ENCODE measurements around the gene TBX18.
A peak's percentile ranks its signal among the peaks of the same experiment; 100 is the strongest.

TBX18 gene

DNA sequence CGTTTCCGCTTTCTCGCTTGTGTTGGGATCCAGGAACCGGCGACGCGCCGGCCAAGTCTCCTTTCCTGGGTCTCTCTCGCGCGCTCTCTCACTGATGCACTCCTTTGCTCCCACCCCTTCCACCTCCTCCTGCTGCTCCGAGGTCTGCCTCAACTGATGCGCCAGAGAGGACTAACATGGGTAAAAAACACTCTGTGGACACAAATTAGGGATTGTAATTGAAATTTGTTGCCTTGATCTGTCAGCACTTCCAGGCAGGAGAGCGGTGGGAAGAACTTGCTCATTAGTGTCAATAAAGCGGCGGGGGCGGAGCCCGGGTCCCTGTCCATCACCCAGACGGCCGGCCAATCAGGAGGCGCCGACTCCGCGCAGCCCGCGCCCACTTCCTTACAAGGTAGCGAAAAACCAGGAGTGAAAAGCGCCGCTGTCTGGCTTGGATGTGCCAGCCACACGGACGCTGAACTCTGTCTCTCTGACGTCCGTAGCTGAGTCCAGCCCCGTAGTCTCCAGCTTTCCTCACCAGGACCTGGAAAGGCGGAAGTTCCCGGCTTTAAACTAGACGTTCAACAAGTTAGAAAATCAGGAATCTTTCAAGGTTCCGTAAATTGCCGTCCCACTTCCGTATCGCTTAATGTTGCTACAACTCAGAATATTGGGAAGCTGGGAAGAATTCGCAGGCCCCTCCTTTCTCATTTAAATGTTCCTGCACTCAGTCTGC lies at the start of gene TBX18:
Gene TBX18 (minus strand): TSS at position 267 of the 718 bp plus-strand sequence. CDS start 417 bp downstream, outside the sequence.
- Histone ChIP-seq H3K4me1 (ENCODE audit: control insufficient read depth, low read depth, low read length) (peaks cover 11% of the 10 kb centered on the region), H3K4me3 (ENCODE audit: low read length) (peak within 1 kb of the TSS; percentile 78), H3K27ac (ENCODE audit: low read length) (no peak within 1 kb of the TSS), H3K9ac (ENCODE audit: low read length) (no peak within 1 kb of the TSS), H3K27me3 (ENCODE audit: control insufficient read depth, insufficient read depth, low read length) (peaks cover 100% of the 10 kb centered on the region), H3K9me3 (ENCODE audit: control insufficient read depth, low read depth, low read length) (no peaks in the 10 kb centered on the region), H3K36me3 (ENCODE audit: control insufficient read depth, low read depth, low read length) (no peaks in the 10 kb centered on the region)

DNA sequence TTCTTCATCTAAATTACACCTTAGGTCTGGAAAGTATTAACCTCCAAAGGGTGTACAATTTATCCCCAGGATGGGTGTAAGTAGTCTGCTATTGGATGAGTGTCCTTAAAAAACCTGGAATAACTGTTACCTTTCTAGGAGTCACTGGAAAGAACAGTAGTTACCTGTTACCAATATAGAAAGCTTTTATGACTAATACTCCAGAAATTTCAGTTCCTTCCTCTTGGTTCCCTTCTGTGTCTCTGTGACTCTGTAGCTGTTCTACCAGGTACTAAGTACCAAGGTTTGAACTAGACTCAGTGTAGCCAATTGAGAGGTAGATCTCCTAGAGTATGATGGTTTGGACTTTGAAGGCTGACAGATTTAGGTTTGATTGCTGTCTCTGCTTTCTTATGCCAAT lies 47.0 kb upstream of the TBX18 start:
- Histone ChIP-seq H3K9me3 (ENCODE audit: control insufficient read depth, low read depth, low read length) (no peaks in the 10 kb centered on the region), H3K4me3 (ENCODE audit: low read length) (no peak overlapping the region), H3K27ac (ENCODE audit: low read length) (no peak overlapping the region), H3K27me3 (ENCODE audit: control insufficient read depth, insufficient read depth, low read length) (no peaks in the 10 kb centered on the region), H3K4me1 (ENCODE audit: control insufficient read depth, low read depth, low read length) (no peaks in the 10 kb centered on the region), H3K36me3 (ENCODE audit: control insufficient read depth, low read depth, low read length) (no peaks in the 10 kb centered on the region), H3K9ac (ENCODE audit: low read length) (no peak overlapping the region)

- Histone ChIP-seq H3K27me3 (ENCODE audit: control insufficient read depth, insufficient read depth, low read length) (no peaks in the 10 kb centered on the region), H3K4me1 (ENCODE audit: control insufficient read depth, low read depth, low read length) (no peaks in the 10 kb centered on the region), H3K27ac (ENCODE audit: low read length) (no peak overlapping the region), H3K9me3 (ENCODE audit: control insufficient read depth, low read depth, low read length) (no peaks in the 10 kb centered on the region), H3K9ac (ENCODE audit: low read length) (no peak overlapping the region), H3K36me3 (ENCODE audit: control insufficient read depth, low read depth, low read length) (no peaks in the 10 kb centered on the region), H3K4me3 (ENCODE audit: low read length) (no peak overlapping the region)
Observed at GRCh38 chr6:84809455-84809854, 45.1 kb upstream of the TBX18 start.

- Histone ChIP-seq H3K27me3 (ENCODE audit: control insufficient read depth, insufficient read depth, low read length) (no peaks in the 10 kb centered on the region), H3K4me1 (ENCODE audit: control insufficient read depth, low read depth, low read length) (no peaks in the 10 kb centered on the region), H3K4me3 (ENCODE audit: low read length) (no peak overlapping the region), H3K36me3 (ENCODE audit: control insufficient read depth, low read depth, low read length) (no peaks in the 10 kb centered on the region), H3K9me3 (ENCODE audit: control insufficient read depth, low read depth, low read length) (no peaks in the 10 kb centered on the region), H3K27ac (ENCODE audit: low read length) (no peak overlapping the region), H3K9ac (ENCODE audit: low read length) (no peak overlapping the region)
Observed at GRCh38 chr6:84808491-84809061, 44.2 kb upstream of the TBX18 start.

DNA sequence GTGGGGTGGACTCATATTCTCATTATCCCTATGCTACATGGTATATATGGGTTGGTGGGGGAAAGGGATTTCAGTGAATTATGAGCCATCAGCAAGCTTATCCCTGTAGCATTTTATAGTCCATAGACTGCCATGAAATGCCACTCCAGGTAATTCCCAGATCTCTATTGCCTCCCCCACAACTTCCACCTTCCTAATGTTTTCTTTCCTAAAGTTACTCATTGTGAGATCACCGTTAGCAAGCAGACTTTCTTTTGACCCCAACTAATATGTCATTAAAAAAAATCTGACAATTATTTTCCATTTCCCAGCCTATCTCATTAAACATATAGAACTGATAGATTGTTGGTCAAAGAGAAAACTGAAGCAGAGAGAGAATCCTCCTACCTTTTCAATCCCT lies 40.7 kb upstream of the TBX18 start:
- no peaks in the 10 kb centered on the region for H3K4me1 ChIP-seq (ENCODE audit: control insufficient read depth, low read depth, low read length)
- no peak overlapping the region for H3K9ac ChIP-seq (ENCODE audit: low read length)
- no peaks in the 10 kb centered on the region for H3K27me3 ChIP-seq (ENCODE audit: control insufficient read depth, insufficient read depth, low read length)
- no peak overlapping the region for H3K4me3 ChIP-seq (ENCODE audit: low read length)
- H3K27ac ChIP-seq (ENCODE audit: low read length), result no peak overlapping the region
- H3K9me3 ChIP-seq (ENCODE audit: control insufficient read depth, low read depth, low read length), result no peaks in the 10 kb centered on the region
- no peaks in the 10 kb centered on the region for H3K36me3 ChIP-seq (ENCODE audit: control insufficient read depth, low read depth, low read length)

GRCh38 chr6:84804720-84805119 lies 40.3 kb upstream of the TBX18 start:
- H3K9ac ChIP-seq (ENCODE audit: low read length), result no peak overlapping the region
- H3K4me1 ChIP-seq (ENCODE audit: control insufficient read depth, low read depth, low read length), result no peaks in the 10 kb centered on the region
- no peaks in the 10 kb centered on the region for H3K36me3 ChIP-seq (ENCODE audit: control insufficient read depth, low read depth, low read length)
- no peak overlapping the region for H3K4me3 ChIP-seq (ENCODE audit: low read length)
- no peaks in the 10 kb centered on the region for H3K27me3 ChIP-seq (ENCODE audit: control insufficient read depth, insufficient read depth, low read length)
- H3K9me3 ChIP-seq (ENCODE audit: control insufficient read depth, low read depth, low read length), result no peaks in the 10 kb centered on the region
- H3K27ac ChIP-seq (ENCODE audit: low read length), result no peak overlapping the region

- Histone ChIP-seq H3K27ac (ENCODE audit: low read length) (no peak overlapping the region), H3K4me3 (ENCODE audit: low read length) (no peak overlapping the region), H3K27me3 (ENCODE audit: control insufficient read depth, insufficient read depth, low read length) (no peaks in the 10 kb centered on the region), H3K36me3 (ENCODE audit: control insufficient read depth, low read depth, low read length) (no peaks in the 10 kb centered on the region), H3K9ac (ENCODE audit: low read length) (no peak overlapping the region), H3K4me1 (ENCODE audit: control insufficient read depth, low read depth, low read length) (no peaks in the 10 kb centered on the region), H3K9me3 (ENCODE audit: control insufficient read depth, low read depth, low read length) (no peaks in the 10 kb centered on the region)
Observed at GRCh38 chr6:84801250-84801649, 36.9 kb upstream of the TBX18 start.

DNA sequence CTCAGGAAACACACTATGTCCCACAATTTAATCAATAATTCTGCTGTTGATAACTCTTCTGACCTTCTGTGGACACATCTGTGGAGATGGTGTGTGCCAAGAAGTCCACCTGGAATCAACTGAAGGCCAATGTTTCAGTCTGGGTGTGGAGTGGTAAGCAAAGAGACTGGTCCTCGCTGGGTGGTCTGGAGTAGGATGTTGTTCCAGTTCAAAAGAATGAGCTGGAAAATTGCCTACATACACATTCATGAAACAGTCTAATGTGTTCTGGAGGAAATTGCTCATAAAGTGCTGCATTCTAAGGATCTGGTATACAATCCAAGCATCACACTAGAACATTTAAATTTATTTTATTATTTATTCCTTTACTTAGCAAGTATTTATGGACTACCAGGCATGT lies 33.9 kb upstream of the TBX18 start:
- Histone ChIP-seq H3K4me1 (ENCODE audit: control insufficient read depth, low read depth, low read length) (no peaks in the 10 kb centered on the region), H3K4me3 (ENCODE audit: low read length) (no peak overlapping the region), H3K27me3 (ENCODE audit: control insufficient read depth, insufficient read depth, low read length) (no peaks in the 10 kb centered on the region), H3K27ac (ENCODE audit: low read length) (no peak overlapping the region), H3K9ac (ENCODE audit: low read length) (no peak overlapping the region), H3K36me3 (ENCODE audit: control insufficient read depth, low read depth, low read length) (no peaks in the 10 kb centered on the region), H3K9me3 (ENCODE audit: control insufficient read depth, low read depth, low read length) (no peaks in the 10 kb centered on the region)

- H3K27me3 ChIP-seq (ENCODE audit: control insufficient read depth, insufficient read depth, low read length), result no peaks in the 10 kb centered on the region
- no peaks in the 10 kb centered on the region for H3K36me3 ChIP-seq (ENCODE audit: control insufficient read depth, low read depth, low read length)
- no peak overlapping the region for H3K27ac ChIP-seq (ENCODE audit: low read length)
- H3K4me1 ChIP-seq (ENCODE audit: control insufficient read depth, low read depth, low read length), result no peaks in the 10 kb centered on the region
- no peaks in the 10 kb centered on the region for H3K9me3 ChIP-seq (ENCODE audit: control insufficient read depth, low read depth, low read length)
- H3K9ac ChIP-seq (ENCODE audit: low read length), result no peak overlapping the region
- no peak overlapping the region for H3K4me3 ChIP-seq (ENCODE audit: low read length)
Observed at GRCh38 chr6:84796343-84796742, 31.9 kb upstream of the TBX18 start.

DNA sequence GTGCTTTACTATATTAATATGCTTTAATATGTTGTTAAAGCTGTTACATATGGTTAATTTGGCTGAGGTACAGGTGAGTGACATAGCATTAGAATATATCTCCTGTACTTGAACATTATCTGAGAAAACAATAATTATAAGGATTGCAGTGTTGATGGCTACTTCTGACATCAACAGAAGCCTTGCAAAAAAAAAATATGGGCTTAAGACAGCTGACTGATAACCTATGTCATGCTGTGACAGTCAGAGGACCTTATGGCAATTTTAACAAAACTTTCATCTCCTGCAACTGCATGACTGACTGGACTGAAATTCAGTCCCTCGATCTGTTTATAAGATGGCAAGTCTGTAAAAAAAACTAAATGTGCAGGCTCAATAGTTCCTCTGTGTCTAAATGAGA lies 27.5 kb upstream of the TBX18 start:
- no peaks in the 10 kb centered on the region for H3K27me3 ChIP-seq (ENCODE audit: control insufficient read depth, insufficient read depth, low read length)
- H3K9me3 ChIP-seq (ENCODE audit: control insufficient read depth, low read depth, low read length), result no peaks in the 10 kb centered on the region
- no peaks in the 10 kb centered on the region for H3K36me3 ChIP-seq (ENCODE audit: control insufficient read depth, low read depth, low read length)
- H3K9ac ChIP-seq (ENCODE audit: low read length), result no peak overlapping the region
- H3K27ac ChIP-seq (ENCODE audit: low read length), result no peak overlapping the region
- H3K4me3 ChIP-seq (ENCODE audit: low read length), result no peak overlapping the region
- no peaks in the 10 kb centered on the region for H3K4me1 ChIP-seq (ENCODE audit: control insufficient read depth, low read depth, low read length)

DNA sequence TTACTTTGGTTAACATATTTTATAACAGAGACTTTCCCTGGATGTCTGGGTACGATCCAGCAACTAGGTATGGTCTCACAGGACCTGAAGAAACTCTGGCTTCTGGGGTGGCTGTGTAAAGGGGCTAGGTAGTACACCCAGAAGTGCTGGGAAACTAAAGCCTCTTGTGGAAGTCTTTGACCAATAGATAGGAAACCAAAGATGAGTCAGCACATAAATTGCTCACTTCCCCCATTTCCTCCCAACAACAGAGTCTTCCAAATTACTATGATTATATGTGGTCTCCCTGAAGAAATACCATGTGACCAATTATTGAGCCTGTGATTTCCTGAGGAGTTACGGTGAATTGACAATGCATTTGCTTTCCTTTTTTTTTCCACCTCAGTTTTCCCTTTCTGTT lies 26.8 kb upstream of the TBX18 start:
- Histone ChIP-seq H3K4me3 (ENCODE audit: low read length) (no peak overlapping the region), H3K9me3 (ENCODE audit: control insufficient read depth, low read depth, low read length) (no peaks in the 10 kb centered on the region), H3K27ac (ENCODE audit: low read length) (no peak overlapping the region), H3K4me1 (ENCODE audit: control insufficient read depth, low read depth, low read length) (no peaks in the 10 kb centered on the region), H3K36me3 (ENCODE audit: control insufficient read depth, low read depth, low read length) (no peaks in the 10 kb centered on the region), H3K27me3 (ENCODE audit: control insufficient read depth, insufficient read depth, low read length) (no peaks in the 10 kb centered on the region), H3K9ac (ENCODE audit: low read length) (no peak overlapping the region)

GRCh38 chr6:84789170-84789569 lies 24.8 kb upstream of the TBX18 start:
- no peaks in the 10 kb centered on the region for H3K27me3 ChIP-seq (ENCODE audit: control insufficient read depth, insufficient read depth, low read length)
- H3K4me3 ChIP-seq (ENCODE audit: low read length), result no peak overlapping the region
- H3K36me3 ChIP-seq (ENCODE audit: control insufficient read depth, low read depth, low read length), result no peaks in the 10 kb centered on the region
- H3K27ac ChIP-seq (ENCODE audit: low read length), result no peak overlapping the region
- no peak overlapping the region for H3K9ac ChIP-seq (ENCODE audit: low read length)
- no peaks in the 10 kb centered on the region for H3K9me3 ChIP-seq (ENCODE audit: control insufficient read depth, low read depth, low read length)
- no peaks in the 10 kb centered on the region for H3K4me1 ChIP-seq (ENCODE audit: control insufficient read depth, low read depth, low read length)
